Measurements from ENCODE around the gene TAS2R40.
"Not testable (repeated sequence)": the region's sequence is repeated elsewhere in the genome, so short reads cannot be mapped to it uniquely, and the experiment has no call there.

TAS2R40 gene

DNA sequence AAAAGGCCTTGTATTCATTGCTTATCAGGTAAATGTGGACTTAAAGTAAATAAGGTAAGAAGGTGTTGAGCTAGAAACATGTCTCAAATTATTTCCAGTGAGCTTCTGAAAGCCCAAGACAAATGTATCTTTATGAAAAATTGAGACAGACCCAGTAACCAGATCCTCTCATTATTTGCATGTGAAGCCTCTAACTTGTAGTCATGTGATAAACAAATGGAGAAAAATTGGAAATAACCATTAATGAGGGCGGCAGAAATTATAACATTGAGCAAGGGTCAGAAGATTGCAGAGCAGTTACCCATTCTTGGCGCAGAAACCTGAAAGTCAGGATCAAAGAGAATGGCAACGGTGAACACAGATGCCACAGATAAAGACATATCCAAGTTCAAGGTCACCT lies at the start of gene TAS2R40:
TAS2R40 (plus strand) TSS at position 301 of the 400 bp plus-strand sequence; CDS start at position 343, 42 bp downstream.
- no peak for DNase-seq

DNA sequence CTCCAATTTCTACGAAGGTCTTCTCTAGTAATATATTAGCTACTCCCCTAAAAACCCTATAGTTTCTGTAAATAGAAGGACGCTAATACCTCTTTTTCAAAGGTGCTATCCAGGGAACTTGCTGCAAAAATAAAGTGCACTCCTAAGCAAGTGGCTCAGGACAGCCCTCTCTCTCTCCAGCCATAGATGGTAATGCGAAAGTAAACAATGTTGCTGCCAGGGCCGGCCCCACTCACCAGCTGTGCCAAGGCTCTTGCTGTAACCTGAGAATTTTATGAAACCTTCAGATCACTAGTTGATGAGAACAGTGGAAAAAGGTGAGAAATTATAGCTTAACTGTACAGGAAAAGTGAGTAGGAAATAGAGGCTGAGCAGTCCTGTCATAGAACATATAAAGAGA lies 49.5 kb upstream of the TAS2R40 start:
- no peak for DNase-seq

DNA sequence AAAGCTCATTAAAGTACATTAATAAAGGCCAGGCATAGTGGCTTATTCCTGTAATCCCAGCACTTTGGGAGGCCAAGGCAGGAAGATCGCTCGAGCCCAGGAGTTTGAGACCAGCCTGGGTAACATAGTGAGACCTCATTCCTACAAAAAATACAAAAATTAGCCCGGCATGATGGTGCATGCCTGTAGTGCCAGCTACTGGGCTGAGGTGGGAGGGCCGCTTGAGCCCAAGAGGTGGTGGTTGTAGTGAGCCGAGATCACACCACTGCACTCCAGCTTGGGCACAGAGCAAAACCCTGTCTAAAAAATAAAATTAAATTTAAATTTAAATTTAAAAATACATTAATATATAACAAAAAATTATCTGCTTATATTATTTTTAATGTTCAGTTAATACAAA lies 45.7 kb upstream of the TAS2R40 start:
- no peak for DNase-seq

DNA sequence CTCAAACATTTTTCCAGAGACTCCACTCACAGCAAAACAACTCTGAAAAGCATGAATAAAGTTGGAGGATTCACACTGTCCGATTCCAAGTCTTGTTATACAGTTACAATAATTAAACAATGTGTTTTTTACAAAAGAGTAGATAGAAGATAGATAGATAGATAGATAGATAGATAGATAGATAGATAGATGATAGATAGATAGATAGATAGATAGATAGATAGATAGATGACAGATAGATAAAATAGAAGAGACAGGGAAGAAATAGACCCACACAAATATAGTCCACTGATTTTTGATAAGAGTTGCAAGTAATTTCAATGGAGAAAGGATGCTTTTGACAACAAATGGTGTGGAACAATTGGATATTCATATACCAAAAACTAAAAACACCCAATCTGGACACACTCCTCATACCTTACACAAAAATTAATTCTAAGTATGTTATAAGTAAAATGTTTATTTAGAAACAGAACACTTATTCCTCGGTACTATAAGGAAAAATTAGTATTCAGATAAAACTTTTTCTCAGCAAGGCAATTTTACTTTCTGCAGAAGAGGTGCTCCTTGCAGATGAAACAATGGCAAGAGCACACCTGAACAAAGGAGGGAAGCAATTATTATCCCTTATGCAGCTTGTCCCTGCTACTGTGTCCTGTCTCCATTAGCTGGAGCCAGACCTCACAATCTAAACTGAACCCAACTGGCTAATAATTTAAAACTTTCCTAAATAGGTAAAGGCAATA lies 44.3 kb upstream of the TAS2R40 start:
- no peak for DNase-seq

DNA sequence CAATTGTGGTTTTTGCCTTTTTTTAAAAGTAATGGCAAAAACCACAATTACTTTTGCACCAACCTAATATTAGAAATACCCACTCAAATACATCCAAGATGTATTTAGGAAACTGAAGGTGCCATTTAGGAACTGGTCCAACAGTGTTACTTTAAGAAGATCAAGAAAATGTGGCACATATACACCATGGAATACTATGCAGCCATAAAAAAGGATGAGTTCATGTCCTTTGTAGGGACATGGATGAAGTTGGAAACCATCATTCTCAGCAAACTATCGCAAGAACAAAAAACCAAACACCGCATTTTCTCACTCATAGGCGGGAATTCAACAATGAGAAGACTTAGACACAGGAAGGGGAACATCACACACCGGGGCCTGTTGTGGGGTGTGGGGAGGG lies 41.1 kb upstream of the TAS2R40 start:
- not testable (repeated sequence) for DNase-seq

DNA sequence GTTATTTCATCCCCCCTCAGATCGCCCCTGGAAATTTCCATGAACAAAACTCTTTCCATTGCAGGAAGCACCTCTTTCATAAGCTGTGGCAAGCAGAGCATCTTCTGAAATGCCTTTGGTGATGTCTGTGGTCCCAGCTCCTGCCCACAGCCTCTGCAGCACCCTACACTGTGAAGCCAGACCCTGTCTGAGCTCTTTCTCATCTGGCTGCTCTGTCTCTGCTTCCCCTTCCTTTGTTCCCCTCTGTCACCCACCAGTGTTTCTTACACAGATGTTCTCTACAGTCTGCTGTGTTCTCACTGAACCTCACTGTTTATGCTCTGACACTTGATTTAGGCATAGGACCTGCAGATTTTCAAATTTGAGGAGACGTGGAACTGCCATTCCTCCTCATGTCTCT lies 40.5 kb upstream of the TAS2R40 start:
- DNase-seq: no peak

DNA sequence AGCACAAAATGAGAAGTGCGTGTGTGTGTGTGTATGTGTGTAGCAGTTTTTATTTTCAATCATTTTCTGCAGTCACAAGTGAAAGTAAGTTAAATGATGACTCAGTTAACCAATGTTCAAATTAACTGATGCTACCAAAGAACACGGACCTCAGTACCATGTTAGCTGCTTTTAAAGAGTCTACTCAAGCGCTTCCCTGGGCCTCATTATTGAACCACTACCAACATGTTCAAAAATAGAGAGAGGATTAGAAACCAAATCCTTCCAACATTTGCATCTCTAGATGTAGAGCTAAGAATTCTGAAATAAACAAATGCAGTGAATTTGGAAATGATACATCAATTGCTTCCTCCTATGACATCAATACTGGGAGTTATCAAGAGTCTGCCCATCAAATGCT lies 38.8 kb upstream of the TAS2R40 start, which contains the start of gene TAS2R39:
TAS2R39 (plus strand) TSS at position 396 of the 400 bp plus-strand sequence; CDS start at position 396, 0 bp downstream.
- no peak for DNase-seq

DNA sequence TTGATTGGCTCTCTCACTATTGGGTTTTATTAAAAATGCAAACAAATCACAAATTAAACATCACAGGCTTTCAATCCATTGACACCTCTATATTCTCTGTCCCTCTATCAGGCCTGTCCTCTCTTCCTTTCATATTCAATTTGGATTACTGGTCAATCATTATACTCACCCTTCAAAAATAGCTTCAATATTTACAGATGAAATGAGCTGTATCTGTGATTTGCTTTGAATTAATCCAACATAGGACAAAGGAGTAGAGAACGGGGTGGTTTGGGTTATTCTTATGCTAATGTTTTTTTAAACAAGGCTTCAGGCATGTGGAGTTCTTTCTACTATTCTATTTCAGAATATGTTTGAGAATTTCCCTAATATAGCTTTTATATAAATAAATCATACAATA lies 36.3 kb upstream of the TAS2R40 start:
- DNase-seq: no peak

DNA sequence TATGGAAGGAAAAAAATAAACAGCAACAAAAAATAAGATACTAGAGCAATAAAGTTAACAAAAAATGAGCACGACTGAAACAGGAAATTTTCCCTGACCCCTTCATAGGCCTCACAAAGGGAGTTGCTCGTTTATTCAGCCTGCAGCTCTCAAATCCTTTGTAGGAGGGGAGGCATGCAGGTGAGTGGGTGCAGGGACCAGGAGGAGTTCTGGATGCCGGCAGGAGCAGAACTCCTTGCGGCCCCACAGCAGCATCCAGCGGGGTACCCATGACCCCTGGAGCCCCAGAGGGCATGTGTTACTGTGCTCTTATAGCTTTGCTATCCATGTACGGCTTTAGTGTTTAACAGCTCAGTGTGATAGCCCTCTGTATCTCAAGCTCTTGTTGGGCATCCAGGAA lies 32.8 kb upstream of the TAS2R40 start:
- no peak for DNase-seq

DNA sequence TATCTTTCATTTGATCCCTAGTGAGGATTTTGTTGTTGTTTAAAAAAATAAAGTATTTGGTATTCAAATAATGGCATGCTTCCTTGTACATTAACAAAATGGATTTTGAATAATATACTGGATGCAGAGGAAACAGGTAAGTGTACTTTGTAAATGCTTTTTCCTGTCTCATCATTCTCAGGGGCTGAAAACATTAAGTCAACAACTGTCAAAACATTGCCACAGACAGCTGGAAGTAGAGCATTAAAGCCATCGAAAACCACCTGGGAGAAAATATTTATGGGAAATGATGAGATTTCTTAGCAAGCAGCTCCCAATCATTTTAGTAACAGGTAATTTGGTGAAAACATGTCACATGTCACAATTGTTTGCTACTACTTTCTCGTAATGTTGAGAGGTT lies 28.0 kb upstream of the TAS2R40 start:
- no peak for DNase-seq

DNA sequence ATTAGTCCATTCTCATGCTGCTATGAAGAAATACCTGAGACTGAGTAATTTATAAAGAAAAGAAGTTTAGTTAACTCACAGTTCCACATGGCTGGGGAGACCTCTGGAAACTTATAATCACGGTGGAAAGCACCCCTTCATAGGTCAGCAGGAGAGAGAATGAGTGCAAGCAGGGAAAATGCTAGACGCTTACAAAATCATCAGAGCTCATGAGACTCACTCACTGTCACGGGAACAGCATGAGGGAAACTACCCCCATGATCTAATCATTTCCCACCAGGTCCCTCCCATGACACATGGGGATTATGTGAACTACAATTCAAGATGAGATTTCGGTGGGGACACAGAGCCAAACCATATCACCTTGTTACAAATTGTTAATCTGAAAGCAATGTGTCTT lies 22.8 kb upstream of the TAS2R40 start:
- DNase-seq: no peak

DNA sequence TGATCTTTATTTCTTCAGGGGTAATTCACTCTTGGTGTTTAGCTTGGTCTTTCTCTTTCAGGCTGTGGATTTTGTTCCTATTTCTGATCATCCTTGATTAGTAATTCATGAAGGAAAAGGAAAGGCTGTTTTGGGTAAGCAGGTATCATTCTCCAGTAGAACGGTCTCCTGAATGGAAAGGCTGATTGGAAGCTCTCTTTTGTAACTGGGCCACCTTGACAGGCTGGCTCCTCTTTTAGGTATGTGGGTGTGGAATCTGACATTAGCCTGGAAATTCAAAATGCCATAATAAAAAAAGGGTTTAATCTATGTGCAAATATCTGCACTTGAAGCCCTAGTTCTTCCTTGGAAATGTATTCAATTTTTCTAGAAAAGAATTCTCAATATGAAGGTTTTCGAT lies 19.7 kb upstream of the TAS2R40 start:
- no peak for DNase-seq

DNA sequence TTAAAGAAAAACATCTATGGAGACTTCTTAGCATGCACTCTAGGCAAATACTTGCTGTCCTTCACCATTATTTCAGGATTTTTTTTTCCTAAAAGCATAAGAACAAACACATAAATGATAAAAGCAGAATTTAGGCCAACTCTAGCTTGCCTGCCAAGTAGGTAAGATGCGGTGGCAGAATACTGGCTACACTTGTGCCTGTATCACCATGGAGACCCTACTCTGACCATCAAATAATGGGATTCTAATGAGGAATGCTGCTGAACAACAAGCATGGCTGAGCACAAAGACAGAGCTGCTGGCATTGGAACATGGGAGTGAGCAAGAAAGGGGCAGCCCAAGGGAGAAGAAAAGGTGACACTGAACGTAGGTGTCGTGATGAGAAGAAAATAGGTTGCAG lies 18.5 kb upstream of the TAS2R40 start:
- no peak for DNase-seq

DNA sequence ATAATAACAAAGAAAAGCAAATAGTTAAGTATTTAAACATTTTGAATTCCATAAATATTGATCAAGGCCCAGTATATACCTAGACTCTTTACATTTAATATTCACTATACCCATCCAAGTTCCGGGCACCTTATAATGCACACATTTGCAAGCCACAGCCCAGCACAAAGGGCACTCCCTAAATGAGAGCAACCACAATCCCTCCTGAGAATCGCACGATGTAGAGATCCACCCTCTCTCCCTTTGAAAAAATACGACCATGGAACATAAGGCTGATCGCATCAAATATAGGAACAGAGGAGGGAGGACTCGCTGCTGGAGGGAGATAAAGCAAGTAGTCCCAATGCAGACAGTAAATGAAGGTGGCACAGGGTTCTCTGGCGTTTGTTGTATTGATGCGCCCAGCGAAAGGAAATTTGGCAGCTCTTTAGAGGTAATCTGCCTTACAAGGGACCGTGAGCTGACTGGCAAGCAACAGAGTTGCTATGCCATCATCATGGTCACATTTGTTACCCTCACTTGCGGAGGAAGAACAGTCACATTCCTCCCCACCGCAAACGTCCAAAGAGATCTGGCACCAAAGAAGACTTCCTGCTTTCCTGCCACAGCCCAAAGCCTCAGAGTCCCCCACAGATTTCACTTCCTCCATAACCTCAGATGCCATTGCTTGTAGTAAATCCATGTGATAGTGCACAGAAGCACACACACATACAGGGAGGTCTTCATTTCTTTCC lies 16.1 kb upstream of the TAS2R40 start:
- no peak for DNase-seq

DNA sequence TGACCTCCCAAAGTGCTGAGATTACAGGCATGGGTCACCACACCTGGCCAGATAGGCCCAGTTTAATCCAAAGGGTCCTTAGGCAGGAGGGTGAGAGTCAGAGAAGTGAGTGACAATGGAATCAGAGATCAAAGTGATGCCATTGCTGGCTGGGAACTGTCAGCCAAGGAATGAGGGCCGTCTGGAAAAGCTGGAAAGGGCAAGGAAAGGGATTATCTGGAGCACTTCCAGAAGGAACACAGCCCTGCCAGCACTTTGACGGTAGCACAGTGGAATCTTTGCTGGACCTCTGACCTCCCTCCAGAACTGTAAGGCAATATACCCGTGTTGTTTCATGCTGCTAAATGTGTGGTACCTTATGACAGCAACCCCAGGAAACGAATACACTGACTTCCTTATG lies 11.3 kb upstream of the TAS2R40 start:
- DNase-seq: no peak

DNA sequence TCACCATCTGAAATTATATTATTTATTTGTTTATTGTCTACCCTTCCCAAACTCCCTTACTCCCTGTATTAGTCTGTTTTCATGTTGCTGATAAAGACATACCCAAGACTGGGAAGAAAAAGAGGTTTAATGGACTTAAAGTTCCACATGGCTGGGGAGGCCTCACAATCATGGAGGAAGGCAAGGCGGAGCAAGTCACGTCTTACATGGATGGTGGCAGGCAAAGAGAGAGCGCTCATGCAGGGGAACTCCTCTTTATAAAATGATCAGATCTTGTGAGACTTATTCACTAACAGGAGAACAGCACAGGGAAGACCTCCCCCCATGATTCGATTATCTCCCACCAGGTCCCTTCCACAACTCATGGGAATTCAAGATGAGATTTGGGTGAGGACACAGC lies 8.4 kb upstream of the TAS2R40 start:
- not testable (repeated sequence) for DNase-seq

DNA sequence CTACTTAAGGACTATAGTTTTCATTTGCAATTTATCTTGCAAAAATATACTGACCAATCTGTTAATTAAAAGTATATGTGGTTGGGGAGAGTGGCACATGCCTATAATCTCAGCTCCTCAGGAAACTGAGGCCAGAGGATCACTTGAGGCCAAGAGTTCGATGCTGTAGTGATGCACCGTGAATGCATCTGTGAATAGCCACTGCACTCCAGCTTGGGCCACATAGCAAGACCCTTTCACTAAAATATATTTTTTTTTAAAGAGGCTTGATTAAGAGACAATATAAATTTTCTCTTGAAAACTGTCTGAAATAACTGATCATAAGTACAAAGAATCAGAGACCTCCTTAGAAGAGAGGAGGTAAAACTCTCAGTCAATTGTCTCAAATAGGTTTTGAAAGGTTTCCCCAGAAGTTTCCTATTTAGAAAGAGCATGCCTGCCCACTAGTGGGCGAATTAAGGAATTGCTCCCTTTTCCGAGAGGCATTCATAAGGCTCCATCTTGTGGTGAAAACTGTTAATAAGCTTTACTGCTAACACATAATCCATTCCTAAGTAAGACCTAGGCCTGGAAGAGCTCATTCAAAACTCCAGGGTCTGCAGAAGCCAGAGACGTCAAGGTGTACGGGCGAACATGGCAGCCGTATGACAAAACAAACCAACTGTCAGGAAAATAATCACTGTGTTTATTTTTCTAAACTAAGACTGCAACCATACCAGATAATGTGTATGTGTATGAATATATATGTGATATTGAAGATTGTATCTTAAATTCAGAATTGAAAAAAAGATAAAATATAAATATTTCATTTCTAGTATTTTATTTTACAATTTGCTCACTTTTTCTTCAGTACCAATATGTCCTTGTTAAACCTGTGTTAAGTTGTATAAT lies 6.8 kb upstream of the TAS2R40 start:
- peak; percentile 50 for DNase-seq

DNA sequence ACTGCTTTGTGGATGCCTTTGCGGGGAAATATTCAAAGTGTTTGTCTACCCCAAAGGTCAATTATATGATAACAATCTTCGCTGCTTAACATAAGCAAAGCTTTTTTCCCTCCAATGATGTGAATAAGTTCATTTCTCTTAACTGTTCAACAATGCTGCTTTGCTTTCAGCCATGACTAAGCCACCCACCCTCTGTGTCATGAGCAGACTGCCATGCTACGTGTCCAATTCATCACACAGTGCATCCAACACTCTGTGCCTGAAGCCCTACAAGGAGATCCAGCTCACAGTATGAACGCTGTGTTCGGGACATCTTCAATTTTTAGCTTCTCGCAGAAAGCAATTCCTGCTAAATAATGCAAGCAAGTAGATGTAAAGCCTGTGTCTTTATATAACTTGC lies 5.7 kb upstream of the TAS2R40 start:
- DNase-seq: no peak

DNA sequence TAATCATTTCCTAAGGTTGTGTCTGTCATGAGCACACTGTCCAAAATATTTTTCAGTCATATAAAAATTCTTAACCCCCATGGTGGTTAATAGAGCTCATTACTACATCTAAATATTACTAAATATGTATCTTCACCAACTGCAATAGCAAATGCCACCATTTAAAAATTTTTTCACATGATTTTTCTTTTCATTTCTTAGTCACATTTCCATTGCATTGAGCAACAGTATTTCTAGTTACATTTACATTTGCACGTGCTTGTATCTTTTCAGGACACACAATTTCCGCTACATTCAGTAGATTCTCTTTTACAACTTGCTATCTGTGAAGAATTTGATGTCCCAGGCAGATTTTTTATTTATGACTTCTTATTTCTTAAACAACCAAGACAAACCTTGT lies 5.2 kb upstream of the TAS2R40 start:
- DNase-seq: no peak

DNA sequence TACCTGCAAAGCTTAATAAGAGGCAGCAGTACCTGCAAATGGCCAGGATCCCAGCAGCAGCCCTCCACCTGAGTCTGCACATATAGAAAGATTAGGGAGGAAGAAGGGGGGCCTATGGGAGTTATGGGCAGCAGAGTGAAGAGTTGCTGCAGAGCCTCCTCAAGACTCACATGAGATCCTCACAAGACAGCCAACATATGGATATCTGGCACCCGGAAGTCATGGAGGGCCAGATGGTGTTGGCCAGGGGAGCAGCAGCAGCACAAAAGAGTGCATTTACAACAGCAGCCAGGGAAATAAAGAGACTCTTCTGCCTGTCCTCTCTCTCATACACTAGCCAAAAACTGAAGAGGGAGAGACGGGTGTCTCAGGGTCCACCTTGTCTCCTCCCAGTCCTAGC lies 4.0 kb upstream of the TAS2R40 start:
- DNase-seq: no peak

DNA sequence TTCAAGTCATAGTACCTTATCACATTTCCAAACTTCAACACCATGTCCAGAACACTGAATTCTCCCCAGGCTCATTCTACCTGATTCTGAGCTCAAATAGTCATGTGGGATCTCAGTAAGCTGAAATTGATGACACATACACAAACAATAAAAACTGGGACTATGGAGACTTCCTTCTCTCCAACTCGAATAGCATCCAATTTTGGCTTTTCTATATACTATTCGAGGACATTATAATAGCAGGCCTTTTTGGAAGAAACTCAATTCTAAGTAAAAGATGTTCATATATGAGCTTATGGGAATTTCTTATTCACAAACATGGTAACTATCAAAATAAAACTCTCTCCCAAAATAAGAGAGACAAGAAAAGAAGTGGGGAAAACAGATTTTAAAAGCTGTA lies 551 bp upstream of the TAS2R40 start:
- no peak for DNase-seq

DNA sequence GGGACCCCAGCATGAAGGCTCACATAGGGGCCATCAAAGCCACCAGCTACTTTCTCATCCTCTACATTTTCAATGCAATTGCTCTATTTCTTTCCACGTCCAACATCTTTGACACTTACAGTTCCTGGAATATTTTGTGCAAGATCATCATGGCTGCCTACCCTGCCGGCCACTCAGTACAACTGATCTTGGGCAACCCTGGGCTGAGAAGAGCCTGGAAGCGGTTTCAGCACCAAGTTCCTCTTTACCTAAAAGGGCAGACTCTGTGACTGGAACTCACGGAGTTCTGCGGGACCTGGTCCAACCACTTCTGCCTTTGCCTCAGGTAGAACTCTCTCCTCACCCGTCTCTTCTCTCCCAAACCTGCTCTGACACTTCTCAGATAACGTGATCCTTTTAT lies 945 bp downstream of the TAS2R40 start:
- no peak for DNase-seq

DNA sequence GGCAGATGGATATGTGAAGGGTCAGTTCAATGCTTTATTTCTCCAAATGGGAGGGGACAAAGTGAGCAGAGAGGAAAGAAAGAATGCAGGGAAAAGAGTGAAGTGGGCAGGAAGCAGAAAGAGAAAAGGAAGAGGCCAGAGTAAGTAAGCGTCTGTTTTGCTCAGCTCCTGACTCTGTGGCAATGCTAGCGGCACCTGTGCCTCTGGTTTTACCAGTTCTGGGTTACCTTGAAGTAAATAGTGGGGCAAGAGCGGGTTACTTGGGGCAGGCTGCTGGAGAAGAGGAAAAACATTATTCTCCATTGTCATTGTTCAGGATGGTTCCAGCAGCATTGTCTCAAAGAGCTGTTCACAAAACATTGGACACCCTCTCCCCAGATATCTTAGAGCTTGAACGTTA lies 1.9 kb downstream of the TAS2R40 start:
- DNase-seq: no peak

DNA sequence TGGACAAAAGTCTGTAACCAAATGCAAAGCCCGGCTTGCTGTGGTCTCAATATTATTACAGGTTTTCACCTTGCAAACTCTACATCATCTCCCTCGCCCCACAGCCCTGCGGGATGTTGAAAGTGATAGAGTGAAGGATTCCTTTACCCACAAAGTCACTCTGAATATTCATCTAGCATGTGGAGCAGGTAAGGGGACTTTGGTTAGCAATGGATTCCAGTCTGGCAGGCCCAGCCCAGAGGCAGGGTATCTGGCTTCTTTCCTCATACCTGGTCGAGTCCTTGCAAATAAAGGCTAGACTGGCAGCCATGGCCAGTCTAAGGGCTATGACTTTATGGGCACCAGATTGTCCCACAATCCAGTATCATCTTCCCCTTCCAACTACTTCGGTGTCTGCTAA lies 3.2 kb downstream of the TAS2R40 start:
- no peak for DNase-seq

All from T1000 (cell line).